Stromal cell of bone marrow (primary cell): Measurements from ENCODE around the gene FRRS1.
"Not testable (repeated sequence)": the region's sequence is repeated elsewhere in the genome, so short reads cannot be mapped to it uniquely, and the experiment has no call there.

Experiments
- DNase-seq: peaks from one replicate; pipeline ENCODE4 v3.0.0-alpha.2; 2012; ENCODE audit warnings: low read depth

Gene FRRS1

DNA sequence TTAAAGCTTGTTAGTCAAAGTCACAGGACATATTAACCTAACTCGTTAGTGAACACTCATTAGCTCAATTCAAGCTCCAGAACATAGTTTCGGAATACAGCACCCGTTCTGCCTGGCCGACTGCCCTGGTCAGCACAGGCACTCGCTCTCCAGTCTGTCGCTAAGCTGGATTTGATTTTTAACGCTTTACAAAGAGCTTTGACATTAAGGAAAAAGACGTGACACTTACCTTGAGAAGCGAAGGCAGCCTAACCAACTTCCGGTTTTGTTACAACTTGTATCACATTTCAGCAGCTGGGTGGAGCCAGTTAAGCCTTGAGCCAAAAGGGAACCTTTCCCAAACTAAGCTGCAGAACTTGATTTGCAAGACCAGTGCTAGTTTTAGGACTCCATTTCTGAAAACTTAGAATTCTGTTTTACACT, at the start of gene FRRS1:
Gene FRRS1 (minus strand): TSS at position 258 of the 423 bp plus-strand sequence. CDS start 17,867 bp downstream, outside the sequence.
- peak; percentile 45 for DNase-seq

DNA sequence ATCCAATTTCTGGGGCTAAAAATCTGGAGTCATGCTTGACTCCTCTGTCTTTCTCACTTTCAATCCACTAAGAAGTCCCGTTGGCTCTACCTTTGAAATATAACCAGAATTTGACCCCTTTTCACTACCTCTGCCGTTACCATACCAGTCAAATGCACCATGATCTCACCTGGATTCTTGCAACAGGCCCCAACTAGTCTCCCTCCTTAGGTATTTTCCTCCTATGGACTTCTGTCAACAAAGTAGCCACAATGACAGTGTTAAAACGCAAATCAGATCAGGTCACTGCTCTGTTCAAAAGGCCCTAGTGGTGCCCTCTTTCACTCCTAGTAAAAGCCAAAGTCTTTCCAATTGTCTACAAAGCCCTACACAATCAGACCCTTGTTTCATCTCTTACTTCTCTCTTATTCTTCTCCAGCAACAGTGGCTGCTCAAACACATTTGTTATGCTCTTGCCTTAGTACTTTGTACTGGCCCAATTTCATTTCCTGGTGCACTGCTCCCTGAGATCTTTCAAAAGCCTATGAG, 48.0 kb upstream of the FRRS1 start:
- no peak for DNase-seq

DNA sequence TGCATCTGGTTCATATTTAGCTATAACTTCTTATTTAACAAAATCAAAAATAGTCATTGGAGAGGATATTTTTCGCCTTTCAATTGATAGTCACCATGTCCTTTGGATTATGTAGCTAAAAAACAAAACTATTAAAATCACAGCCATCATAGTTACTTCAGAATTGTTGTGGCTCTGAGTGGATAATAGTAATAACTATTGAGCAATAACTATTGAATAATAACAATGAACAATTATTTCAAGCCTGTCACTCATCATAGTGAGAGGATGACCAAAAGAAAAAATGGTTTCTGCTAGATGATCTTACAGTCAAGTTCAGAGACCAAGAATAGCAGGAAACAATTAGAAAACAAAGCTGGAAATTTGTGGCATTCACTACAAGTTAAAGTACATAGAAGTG, 45.3 kb upstream of the FRRS1 start:
- DNase-seq, result no peak

GRCh38 chr1:99811075-99811474, 44.6 kb upstream of the FRRS1 start:
- no peak for DNase-seq

- peak; percentile 80 for DNase-seq
Measured at GRCh38 chr1:99808391-99809115, 42.1 kb upstream of the FRRS1 start.

DNA sequence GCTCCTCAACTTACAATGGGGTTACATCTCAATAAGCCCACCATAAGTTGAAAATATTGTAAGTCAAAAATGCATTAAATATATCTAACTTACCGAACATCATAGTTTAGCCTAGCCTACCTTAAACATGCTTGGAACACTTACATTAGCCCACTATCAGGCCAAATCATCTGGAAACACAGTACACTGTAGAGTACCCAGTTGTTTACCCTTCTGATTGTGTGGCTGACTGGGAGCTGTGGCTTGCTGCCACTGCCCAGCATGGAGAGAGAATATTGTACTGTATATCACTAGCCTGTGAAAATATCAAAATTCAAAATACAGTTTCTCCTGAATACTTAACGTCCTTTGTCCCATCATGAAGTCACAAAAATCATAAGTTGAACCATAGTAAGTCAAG, 40.4 kb upstream of the FRRS1 start:
- no peak for DNase-seq

GRCh38 chr1:99801584-99801983, 35.1 kb upstream of the FRRS1 start:
- no peak for DNase-seq

DNA sequence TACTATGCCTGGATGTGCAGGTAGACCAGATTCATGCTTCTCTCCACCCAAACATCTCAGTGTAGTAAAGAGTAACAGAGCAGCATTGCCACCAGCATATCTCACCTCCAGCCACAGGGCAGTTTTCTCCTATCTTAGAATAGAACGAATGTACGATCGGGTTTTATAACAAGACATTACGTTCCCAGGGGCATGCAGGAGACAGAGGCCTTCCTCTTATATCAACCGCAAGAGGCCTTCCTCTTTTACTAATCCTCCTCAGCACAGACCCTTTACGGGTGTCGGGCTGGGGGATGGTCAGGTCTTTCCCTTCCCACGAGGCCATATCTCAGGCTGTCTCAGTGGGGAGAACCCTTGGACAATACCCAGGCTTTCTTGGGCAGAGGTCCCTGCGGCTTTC, 27.4 kb upstream of the FRRS1 start:
- not testable (repeated sequence) for DNase-seq

DNA sequence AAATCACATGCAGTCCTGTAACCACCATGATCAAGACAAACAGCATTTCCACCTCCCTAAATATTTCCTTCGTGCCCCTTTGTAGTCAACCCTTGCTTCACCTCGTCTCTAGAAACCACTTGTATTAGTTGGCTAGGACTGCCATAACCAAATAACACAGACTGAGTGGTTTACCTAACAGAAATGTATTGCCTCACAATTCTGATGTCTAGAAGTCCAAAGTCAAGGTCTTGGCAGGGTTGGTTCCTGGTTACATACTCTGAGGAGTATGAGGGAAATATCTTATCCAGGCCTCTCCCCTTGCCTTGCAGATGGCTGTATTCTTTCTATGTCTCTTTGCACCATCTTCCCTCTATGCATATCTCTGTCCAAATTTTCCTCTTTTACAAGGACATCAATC, 23.3 kb upstream of the FRRS1 start:
- no peak for DNase-seq

- DNase-seq, result no peak
Measured at GRCh38 chr1:99788896-99789295, 22.5 kb upstream of the FRRS1 start.

DNA sequence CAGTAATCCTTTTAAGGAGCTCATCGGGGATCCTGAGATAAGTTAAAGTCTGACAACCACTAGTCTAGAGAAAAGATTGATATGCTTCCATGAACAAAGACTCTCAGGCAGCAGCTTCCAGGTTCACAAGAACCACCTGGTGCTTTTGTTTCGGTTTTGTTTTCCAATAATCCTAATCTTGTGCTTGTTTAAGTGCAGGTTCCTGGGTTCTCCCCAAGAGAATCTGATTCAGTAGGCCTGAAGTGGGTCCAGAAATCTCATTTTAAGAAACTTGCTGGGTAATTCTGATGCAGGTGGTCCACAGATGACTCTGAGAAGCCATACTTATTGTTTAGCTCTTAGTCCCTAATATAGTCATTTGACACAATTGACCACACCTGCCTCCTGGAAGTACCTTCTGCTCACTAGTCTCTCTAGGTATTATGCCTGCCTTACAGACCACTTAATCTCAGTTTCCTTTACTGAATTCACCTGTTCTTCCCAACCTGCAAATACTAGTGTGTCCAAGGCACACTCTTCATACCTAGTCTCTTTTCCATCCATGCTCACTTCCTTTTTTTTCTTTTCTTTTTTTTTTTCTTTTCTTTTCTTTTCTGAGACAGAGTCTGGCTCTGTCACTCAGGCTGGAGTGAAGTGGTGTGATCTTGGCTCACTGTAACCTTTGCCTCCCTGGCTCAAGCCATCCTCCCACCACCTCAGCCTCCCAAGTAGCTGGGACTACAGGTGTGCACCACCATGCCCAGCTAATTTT, 20.5 kb upstream of the FRRS1 start:
- DNase-seq, result no peak

- DNase-seq, result no peak
Measured at GRCh38 chr1:99784809-99785255, 18.4 kb upstream of the FRRS1 start.

DNA sequence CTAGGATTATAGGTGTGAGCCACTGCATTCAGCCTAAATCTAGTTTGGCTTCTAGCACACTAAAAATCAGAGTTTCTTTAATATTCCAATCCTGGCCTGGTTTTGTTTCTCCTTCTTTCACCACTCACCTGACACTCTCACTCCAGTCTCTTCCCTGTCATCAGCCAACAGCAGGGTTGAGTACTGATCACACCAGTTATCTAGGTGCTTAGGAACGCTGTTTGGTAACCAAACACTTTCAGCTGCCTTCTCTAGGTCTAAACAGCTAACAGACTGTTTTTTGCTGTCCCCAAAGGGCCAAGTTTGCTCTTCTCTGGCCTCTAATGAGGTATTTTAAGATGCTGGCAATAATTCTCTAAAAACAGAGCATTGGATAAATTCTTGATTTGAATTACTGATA, 17.7 kb upstream of the FRRS1 start:
- no peak for DNase-seq

DNA sequence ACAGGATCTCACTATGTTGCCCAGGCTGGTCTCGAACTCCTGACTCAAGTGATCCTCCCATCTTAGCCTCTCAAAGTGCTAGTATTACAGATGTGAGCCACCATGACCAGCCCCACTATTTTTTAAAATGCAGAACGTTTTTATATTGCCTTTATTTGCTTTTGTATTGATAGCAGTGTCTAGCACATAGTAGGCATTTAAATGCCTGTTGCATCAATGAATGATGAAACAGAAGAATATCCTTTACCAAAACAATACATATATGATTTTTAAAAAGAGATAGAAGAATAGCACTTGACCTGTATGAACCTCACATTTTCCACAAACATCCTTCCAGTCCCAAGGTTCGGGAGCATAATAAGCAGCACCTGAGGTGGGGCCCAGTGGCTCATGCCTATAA, 16.5 kb upstream of the FRRS1 start:
- no peak for DNase-seq

DNA sequence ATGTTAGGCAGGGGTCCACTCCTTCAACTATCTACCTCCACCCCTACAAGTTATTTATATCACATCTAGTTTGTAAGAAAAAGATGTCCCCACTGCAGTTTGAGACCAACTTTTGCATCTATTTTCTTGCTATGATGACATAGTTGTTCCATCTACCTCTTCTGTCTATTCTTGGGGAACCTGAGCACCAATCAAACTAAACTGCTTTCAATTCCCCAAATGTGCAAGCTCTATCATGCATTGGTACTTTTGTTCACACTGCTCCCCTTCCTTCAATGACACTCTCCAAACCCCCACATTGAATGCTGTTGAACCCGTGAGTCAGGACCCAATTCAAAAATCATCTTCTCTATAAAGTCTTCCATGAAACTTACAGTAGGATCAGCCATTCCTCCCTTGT, 16.0 kb upstream of the FRRS1 start:
- DNase-seq, result no peak

DNA sequence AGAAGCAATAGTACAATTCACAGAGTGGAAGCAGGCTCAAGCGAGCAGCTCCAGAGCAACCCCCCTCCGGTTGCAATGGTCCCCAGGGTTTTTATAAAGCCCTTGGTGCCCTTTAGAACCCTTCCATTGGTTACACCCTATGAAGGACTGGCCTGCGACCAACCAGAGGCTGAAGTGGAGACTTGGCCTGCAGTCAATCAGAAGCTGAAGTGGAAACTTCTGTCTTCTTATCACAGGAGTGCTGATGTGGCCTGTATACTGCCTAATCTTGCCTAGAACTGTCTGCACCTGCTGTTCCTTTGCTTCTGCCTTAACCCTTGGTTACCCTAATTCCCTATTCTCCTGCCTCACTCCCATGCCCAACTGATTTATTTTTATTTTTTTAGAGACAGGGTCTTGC, 15.4 kb upstream of the FRRS1 start:
- DNase-seq, result no peak

DNA sequence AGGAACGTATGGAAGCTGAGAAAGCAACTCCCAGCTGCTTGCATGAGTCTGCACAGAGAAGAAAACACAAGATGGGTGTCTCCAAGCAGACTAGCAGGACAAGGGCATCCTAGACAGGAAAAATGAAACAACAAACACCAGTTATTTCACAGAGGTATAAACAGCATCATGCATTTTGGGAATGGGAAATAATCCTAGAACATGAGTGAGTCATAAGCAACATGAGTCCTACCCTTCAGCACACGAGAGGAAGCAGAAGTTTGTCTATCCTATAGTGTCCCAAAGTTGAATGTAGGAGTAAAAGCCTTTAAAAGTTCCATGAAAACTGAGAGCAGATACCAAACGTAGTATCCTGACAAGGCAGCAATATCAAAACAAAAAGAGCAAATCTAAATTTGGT, 11.3 kb upstream of the FRRS1 start:
- no peak for DNase-seq

DNA sequence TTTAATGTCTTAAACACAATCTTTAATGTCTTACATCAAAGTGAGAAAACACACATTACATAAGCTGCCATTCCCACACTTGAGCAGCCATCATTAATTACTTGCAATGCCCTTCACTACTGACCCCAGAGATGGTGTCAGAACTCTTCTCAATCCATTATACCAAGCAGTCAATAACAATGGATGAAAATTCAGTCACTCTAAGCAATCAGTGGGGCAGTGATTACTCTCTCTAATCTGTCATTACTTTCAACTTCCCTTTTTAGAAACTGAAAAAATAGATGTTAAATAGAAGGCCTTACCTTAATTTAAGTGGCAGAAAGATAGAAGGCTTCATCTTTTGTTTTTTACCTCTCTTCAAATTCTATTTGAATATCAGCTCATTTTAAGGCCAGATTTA, 9.7 kb upstream of the FRRS1 start:
- no peak for DNase-seq

DNA sequence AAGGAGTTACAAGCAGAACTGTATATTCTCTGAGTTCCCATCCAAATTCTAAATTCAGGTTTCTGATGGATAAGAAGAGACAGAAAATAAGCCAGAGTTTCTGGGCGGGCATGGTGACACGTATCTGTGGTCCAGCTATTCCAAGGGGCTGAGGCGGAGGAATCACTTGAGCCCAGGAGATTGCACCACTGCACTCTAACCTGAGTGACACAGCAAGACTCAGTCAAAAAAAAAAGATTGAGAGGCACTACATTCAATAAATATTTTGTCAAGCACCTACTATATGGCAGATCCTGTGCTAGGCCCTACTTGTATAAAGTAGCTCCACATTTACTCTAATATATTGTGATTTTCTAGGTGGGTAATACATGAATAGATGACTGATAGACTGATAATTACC, 6.4 kb upstream of the FRRS1 start:
- DNase-seq, result no peak

GRCh38 chr1:99771513-99771918, 5.1 kb upstream of the FRRS1 start:
- no peak for DNase-seq

DNA sequence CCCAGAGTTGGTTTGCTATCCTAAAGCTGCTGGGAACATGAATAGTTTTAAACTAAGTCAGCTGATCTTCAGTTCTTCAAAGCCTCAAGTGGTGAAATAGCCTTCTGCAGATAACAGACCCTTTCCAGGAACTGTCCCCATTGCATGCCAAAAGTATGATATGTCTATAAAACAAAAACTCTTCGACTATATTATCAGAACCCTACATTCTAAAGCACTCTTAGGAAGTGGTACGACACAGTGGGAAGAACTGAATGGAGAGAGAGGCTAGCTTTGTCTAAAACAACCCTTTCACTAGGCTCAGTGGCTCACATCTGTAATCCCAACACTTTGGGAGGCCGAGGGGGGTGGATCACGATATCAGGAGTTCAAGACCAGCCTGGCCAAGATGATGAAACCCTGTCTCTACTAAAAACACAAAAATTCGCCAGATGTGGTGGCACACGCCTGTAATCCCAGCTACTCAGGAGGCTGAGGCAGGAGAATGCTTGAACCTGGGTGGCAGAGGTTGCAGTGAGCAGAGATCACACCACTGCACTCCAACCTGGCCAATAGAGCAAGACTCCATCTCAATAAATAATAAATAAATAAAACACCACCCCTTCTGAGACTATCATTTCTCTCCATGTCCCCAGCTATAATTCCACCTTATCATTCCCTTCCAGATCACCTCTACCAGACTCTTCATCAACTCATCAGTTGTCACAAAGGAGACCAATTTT, 2.2 kb upstream of the FRRS1 start:
- no peak for DNase-seq

DNA sequence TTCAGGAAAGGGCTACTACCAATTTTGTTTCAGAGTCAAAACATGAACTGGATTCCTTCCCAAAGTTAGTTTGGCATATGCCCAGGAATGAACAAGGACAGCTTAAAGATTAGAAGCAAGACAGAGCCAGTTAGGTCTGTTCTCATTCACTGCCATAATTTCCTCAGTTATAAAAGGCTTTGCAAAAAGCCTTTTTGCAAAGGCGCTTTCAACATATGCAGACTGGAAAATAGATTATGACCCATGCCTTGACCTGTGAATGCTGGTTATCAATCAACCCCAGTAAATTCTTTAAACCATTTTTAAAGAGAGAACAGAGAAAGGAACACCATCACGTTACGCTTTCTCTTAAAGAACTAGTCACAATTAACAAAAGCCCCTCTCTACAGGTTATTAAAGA, 1.7 kb upstream of the FRRS1 start:
- no peak for DNase-seq

GRCh38 chr1:99764909-99765308, 1.5 kb downstream of the FRRS1 start:
- no peak for DNase-seq
